Measurements from ENCODE around the gene R3HDM2.
A peak's percentile ranks its signal among the peaks of the same experiment; 100 is the strongest.

The R3HDM2 gene

GRCh38 chr12:57216921-57217879 is 213.6 kb downstream of the R3HDM2 start:
- no peak for DNase-seq (ENCODE audit: low read depth)
- no peak for TF ChIP-seq CTCF (IDR thresholded peaks at IDR 0.05; ENCODE audit: control insufficient read depth, insufficient read depth, low read depth, low read length, missing control alignments)
- peak overlapping the region; percentile 50 for H3K4me3 ChIP-seq (ENCODE audit: control insufficient read depth, low read depth, low read length)

GRCh38 chr12:57216014-57216911 is 214.6 kb downstream of the R3HDM2 start, which contains the start of gene NXPH4:
Gene NXPH4, plus strand, starts transcription at chr12:57216794. Its CDS starts 176 bp downstream, at chr12:57216970.
- TF ChIP-seq CTCF (IDR thresholded peaks at IDR 0.05; ENCODE audit: control insufficient read depth, insufficient read depth, low read depth, low read length, missing control alignments), result no peak
- peak within 1 kb of the TSS; percentile 50 for H3K4me3 ChIP-seq (ENCODE audit: control insufficient read depth, low read depth, low read length)
- no peak for DNase-seq (ENCODE audit: low read depth)

GRCh38 chr12:57215668-57216013 is 215.2 kb downstream of the R3HDM2 start:
- TF ChIP-seq CTCF (IDR thresholded peaks at IDR 0.05; ENCODE audit: control insufficient read depth, insufficient read depth, low read depth, low read length, missing control alignments), result no peak
- no peak for DNase-seq (ENCODE audit: low read depth)
- peak overlapping the region; percentile 23 for H3K4me3 ChIP-seq (ENCODE audit: control insufficient read depth, low read depth, low read length)

GRCh38 chr12:57215065-57215464 is 215.8 kb downstream of the R3HDM2 start:
- TF ChIP-seq CTCF (IDR thresholded peaks at IDR 0.05; ENCODE audit: control insufficient read depth, insufficient read depth, low read depth, low read length, missing control alignments), result no peak
- no peak overlapping the region for H3K4me3 ChIP-seq (ENCODE audit: control insufficient read depth, low read depth, low read length)
- DNase-seq (ENCODE audit: low read depth), result no peak

GRCh38 chr12:57214398-57214781 is 216.5 kb downstream of the R3HDM2 start:
- no peak for DNase-seq (ENCODE audit: low read depth)
- peak; percentile 75 for TF ChIP-seq CTCF (IDR thresholded peaks at IDR 0.05; ENCODE audit: control insufficient read depth, insufficient read depth, low read depth, low read length, missing control alignments)

GRCh38 chr12:57213763-57214397 is 217.0 kb downstream of the R3HDM2 start:
- DNase-seq (ENCODE audit: low read depth), result no peak
- no peak for TF ChIP-seq CTCF (IDR thresholded peaks at IDR 0.05; ENCODE audit: control insufficient read depth, insufficient read depth, low read depth, low read length, missing control alignments)
- H3K4me3 ChIP-seq (ENCODE audit: control insufficient read depth, low read depth, low read length), result no peak overlapping the region

More at GRCh38 chr12:57214398-57214781, 216.5 kb downstream of the R3HDM2 start:
- H3K4me3 ChIP-seq (ENCODE audit: control insufficient read depth, low read depth, low read length), result no peak overlapping the region
